ENCODE results near the gene SNRPD3.
A peak's percentile ranks its signal among the peaks of the same experiment; 100 is the strongest.
"Not testable (repeated sequence)": the region's sequence is repeated elsewhere in the genome, so short reads cannot be mapped to it uniquely, and the experiment has no call there.

Gene SNRPD3

DNA sequence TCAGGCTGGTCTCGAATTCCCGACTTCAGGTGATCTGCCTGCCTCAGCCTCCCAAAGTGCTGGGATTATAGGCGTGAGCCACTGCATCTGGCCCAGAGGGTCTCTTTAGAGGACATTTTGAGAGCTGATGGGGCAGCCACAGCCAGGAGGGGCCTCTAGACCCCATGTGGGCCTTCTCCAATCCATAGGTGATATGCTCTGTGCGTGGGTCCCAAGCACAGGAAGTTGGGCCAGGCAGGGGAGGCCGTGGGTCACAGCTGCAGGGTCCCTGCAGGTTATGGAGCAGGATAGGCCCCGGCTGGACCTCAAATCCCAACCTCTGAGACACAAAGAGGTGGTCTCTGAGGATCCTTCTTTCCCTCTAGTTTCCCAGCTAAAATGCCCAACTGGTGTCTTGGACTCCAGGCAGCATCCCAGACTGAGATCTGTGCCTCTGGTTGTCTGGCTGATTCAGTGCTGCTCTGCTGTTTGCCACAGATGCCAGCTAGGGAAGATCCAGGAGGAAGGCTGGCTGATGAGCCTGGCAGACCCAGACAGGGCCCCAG is 35.6 kb downstream of the SNRPD3 start:
- no peak for DNase-seq

DNA sequence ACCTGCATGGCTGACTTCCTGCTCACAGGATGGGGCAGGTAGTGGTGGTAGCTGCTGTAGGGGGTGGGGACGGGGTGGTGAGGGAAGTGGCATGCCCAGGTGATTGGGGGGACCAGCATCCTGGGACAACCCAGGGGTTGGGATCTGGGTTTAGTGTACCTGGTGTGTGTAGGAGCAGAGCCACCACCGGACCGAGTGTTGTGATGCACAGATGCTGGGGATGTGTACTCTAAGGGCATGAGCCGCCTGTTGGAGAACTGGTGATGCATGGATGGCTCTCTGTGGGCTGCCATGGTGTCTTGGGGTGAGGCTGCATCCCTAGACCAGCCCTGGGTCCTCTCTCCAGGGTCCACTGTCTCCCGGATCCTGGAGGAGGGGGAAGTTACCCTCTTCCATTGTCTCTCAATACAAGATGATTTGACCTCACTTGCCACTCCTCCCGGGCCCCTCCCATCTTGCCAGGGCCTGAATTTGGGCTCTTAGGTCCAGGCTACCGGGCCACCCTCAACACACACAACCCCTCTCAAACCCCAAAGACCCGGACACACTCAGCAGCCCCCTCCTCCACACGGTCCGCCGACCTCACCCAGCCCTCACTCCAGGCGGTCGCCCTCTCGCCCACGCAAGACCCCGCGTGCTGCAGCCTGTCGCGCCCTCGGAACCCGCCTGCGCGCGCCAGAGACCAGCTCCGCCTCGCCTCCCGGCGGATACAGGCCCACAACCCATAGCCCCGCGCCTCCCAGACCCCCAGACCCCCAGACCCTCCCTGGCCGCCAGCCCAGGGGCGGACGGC is 36.5 kb downstream of the SNRPD3 start:
- DNase-seq: peak in 6 of 56 donors; percentile 22 to 60 (median 44)

DNA sequence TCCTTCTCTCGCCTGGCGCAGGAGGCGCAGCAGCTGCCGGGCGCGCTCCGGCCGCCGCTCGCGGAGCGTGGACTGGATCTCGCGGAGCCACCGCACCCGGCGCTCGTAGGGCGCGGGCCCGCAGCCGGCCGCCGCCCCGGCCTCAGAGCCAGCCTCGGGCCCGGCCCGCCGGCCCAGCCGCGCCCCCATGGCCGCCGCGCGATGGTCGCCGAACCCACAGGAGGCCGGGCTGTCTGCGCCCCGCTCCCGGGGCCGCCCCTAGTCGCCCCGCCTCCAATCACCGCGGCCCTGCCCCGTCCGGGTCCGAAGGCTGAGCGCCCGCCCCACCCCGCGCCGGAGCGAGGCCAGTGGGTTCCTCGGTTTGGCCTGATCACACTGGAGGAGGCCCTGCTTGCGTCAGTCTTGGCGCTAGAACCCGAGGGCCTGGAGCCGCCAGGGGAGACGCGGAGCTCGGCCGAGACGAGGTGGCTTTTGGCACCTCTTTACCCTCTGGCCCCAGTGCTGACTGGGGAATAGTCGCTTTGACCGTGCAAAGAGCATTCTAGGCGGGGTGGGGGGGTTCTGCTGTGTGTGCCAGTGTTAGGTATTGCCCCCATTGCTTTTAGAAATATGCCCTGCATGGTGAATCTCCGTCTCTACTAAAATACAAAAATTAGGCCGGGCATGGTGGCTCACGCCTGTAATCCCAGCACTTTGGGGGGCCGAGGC is 37.2 kb downstream of the SNRPD3 start, which contains the start of gene LRRC75B:
TSS of gene LRRC75B (minus strand) at position 223 of the 708 bp plus-strand sequence. CDS start at position 189, 34 bp downstream.
- DNase-seq: peak in 49 of 56 donors; percentile 19 to 85 (median 57)

DNA sequence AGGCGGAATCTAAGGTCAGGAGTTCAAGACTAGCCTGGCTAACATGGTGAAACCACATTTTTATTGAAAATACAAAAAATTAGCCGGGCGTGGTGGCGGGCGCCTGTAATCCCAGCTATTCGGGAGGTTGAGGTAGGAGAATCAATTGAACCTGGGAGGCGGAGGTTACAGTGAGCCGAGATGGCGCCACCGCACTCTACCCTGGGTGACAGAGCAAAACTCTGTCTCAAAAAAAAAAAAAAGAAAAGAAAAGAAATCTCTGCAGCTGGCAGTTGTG is 37.7 kb downstream of the SNRPD3 start:
- not testable (repeated sequence) for DNase-seq

DNA sequence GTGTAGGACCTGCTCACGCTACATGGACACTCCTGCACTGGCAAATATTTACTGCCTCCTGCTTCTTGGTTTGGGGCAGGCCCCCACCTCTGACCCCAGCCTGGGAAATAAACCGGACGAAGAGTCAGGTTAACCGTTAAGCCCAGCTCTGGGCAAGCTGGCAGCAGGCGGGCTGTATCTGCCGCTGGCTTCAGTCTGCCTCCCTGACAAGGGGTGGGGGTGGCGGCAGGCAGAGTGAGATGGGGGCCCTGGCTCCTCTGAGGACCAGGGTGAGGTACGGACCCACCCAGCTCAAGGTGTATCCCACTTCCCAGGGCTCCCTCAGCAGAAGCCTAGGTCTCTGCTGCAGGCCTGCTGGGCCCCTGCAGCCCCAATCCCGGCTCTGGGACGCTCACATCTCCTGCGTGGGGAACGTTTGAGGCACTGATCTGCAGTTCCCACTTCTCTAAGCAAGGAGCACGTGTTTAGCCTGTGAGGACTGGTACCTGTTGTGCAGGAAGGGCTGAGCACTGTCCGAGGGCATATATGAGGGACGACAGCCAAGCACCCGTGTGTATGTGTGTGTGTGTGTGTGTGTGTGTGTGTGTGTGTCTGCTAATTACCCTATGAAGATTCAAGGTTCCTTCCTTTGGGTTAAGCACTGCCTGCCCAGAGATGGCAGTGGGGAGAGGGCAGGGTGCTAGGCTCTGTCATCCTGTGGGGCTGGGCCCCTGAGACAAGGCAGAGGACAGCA is 38.2 kb downstream of the SNRPD3 start:
- no peak for DNase-seq

DNA sequence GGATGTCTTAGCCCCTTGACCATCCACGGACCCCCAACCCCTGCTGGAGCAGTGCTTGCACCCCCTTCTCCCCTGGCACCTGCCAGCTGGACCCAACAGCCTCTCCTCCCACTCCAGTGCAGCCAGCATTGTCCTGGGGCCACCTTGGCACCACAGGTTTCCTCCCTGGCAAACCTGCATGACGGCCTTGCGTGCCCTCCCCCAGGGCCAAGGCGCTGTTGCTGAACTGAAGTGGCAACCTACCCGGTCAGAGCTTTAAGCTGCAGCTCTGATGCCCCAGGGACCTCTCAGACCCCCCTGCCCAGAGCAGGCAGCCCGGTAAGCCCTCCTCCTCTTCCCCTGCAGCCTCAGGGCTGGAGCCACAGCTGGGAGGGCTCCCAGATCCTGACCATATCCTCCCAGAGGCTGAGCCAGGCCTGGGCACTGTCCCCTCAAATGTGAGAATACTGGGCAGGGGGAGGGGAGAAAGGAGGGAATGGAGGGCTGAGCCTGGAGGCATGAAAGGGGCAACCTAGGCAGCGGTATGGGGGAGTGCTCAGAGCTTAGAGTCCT is 38.8 kb downstream of the SNRPD3 start:
- no peak for DNase-seq

DNA sequence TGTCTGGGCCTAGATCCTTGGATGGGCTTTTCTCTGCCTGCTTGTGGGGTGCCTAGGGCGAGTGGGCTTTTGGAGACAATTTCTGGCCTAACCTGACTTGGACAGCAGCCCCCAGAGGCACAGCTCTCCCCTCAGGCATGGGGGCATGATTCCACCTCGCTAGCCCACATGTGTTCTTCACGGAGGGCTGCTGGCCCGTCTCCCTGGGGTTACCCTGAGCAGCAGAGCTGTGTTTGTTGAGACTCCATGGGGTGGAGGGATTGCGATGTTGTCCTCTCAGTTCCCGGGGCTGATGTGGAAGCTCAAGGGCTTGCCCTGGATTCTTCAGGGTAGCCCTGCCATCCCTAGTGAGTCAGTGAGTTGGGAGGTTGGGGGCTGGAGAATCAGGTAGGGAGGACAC is 39.4 kb downstream of the SNRPD3 start:
- DNase-seq: no peak

DNA sequence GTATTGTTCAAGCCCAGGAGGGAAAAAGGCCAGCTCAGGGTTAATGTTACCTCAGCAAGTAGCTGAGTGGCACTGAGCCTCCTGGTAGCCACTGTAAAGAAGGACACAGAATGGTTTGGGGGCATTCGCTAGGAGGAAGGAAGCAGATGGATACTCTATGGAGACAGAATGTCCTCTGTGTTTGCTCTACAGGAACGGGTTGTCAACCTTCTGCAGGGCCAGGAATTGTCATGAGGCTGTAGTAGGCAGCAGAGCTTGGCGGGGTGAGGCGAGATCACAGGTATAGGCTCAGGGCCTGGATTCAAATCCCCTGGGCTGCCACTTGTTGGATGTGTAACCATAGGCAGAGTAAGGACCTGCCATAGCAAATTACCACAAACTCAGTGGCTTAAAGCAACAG is 40.1 kb downstream of the SNRPD3 start:
- DNase-seq: no peak

DNA sequence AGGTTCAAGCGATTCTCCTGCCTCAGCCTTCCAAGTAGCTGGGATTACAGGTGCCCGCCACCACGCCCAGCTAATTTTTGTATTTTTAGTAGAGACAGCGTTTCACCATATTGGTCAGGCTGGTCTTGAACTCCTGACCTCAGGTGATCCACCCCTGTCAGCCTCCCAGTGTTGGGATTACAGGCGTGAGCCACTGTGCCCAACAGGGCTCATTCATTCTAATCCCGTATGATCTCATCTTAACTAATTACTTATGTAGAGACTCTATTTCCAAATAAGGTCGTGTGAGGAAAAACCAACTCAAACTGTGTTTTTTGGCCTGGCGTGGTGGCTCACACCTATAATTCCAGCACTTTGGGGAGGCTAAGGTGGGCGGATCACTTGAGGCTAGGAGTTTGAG is 41.3 kb downstream of the SNRPD3 start:
- not testable (repeated sequence) for DNase-seq

DNA sequence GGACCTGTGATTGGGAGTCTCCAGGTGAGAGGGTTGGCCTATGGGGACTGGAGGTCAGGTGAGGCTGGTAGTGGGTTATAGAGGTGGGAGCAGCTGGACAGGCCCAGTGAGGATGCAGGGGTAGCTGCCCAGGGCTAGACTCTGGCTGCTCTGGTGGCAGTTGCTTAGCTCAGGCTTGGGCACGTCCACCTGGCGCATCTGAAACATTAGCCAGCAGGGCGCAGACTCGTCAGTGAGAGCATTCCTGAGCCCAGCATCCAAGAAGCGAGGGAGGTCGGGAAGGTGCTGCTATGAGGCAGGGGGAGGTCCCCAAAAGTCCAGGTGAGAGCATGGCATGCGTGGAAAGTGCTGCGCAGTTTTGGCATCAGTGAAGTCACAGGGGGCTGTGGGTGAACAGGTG is 43.7 kb downstream of the SNRPD3 start:
- DNase-seq: no peak

DNA sequence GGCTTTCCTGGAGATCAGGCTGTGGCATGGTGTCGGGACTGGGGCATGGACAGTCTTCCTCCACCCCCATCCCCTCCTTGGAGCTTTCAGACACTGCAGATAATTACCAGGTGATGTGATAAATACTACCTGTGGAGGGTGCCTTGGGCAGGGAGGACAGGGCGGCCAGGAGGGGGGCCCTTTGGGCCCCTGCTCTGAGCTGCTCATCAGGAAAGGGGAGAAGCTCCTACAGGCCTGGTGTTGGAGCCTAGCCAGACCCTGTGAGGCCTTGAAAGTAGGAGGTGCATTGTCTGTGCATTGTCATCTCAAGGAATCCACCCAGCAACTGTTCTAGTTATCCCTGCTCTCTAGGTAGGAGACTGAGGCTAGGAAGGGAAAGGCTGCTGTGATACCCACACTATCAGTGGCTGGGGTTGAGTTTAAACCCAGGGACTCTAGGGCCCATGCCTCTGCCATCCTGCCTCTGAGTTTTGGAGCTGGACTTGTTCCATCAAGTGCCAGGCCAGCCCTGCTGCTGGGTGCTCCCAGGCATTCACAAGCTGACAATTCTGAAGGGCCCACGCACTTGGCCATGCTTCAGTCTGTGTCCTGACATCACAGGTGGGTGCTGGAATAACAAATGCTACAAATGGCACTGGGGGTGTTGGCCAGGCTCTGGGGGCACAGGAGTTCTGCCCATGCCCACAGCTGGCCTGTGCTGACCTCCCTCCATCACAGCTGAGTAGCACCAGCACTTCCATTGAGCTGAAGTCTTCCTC is 44.3 kb downstream of the SNRPD3 start:
- not testable (repeated sequence) for DNase-seq

DNA sequence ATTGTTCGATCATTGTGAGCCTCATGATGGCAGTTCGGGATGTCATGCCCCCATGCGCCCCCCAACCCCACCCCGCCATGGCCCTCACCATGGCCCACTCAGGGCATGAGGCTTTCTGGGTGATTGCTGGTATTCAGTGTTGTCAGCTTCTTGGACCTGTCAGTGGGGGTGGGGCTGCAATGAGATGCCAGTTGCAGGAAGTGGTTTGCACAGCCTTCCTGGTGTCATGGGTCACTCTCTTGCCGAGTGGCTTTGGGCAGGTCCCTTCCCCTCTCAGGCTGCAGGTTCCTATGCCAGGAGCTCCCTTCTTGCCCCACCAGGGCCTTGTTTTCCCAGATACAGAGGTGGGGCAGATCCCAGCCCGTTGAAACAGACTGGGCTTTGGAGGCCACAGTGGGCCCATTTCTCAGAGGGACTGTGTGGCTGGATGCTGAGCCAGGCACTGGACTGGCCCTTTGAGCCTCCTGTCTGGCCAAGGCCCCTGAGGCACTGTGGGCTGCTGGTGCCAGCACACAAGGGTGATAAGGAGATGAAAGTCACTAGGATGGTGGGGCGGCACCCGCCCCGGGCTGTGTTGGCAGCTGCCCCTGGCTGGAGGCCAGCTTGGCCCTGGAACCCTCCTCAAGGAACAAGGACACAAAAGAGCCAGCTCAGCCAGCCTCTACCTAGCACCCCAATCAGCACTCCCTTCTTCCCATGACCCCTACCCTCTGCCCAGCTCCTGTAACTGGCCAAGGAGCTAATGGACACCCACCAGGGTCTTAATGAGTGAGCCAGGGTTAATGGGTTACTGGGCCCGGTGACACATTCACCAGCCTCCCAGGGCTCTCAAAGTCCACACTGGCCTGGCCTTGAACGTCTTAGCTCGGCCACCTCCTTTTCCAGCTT is 45.7 kb downstream of the SNRPD3 start:
- peak in 1 of 56 donors; percentile 22 for DNase-seq

DNA sequence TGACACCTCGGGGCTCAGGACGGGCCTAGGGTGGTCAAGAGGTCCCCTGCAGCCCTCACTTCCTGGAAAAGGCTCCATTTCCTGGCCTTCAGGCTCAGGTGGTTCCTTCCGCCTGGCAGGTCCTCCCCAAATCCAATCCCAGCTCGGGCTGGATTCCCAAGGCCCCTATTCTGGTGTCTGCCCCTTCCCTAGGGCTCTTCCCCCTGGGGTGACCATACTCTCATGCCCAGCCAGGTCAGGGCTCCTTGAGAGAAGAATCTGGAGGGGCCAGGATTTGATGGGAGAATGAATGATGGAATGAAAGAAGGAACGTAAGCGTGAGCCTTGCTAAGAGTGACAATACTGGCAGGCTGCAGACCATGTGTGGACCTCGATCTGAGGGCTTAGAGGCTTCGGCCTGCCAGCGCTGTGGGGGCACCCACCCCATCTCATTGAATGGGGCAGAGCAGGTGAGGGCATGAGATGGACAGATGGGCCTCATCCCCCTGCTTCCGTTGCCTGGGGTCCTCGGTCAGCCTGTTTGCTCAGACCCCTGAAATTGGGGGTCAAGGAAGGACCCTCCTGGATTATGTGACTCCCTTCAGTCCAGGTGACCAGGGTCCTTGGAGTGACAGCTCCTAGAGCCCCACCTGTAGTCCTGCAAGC is 46.4 kb downstream of the SNRPD3 start:
- DNase-seq: not testable (repeated sequence)

DNA sequence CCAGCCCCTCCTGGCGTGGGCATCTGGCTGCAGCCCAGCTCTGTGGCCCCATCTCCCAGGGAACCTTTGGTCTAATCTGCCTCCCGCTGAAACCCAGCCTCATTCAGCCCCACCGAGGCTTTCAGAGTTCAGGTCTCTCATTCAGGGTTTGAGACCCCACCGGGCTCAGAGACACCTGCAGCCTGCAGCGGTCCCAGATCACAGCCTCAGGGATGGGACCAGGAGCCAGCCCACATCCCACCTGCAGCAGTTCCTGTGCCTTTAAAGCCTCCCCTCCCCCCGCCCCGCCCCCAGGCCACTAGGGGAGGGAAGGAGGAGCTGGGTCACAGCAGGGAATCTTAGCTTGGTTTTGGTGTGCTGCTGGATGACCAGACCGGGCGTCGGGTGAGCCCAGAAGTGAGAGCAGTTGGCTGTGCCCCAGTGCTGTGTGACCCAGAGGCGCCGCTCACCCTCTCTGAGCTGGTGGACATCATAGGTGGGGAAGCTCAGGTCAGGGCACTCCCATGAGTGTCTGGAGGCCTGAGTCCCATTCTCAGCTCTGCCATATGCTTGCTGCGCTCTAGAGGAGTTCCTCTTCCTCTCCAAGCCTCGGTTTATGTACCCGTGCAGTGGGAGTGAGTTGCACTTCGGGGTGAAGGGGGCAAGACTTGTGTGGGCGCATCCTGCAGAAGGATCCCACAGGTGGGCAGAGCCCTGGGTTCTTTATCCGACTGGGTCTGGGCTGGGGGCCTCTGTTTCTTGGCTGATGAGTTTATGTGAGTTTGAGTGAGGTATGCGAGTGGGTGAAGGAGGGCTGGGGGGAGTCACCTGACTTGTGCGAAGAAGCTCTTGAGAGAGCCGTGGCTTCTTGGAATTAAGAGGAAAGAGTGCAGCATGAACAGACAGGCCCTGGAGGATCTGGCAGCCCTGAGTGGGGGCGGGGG is 47.3 kb downstream of the SNRPD3 start, which contains the start of gene GGT1:
TSS of gene GGT1 (plus strand) at position 347 of the 923 bp plus-strand sequence. CDS start 7,889 bp downstream, outside the sequence.
- DNase-seq: not testable (repeated sequence)

DNA sequence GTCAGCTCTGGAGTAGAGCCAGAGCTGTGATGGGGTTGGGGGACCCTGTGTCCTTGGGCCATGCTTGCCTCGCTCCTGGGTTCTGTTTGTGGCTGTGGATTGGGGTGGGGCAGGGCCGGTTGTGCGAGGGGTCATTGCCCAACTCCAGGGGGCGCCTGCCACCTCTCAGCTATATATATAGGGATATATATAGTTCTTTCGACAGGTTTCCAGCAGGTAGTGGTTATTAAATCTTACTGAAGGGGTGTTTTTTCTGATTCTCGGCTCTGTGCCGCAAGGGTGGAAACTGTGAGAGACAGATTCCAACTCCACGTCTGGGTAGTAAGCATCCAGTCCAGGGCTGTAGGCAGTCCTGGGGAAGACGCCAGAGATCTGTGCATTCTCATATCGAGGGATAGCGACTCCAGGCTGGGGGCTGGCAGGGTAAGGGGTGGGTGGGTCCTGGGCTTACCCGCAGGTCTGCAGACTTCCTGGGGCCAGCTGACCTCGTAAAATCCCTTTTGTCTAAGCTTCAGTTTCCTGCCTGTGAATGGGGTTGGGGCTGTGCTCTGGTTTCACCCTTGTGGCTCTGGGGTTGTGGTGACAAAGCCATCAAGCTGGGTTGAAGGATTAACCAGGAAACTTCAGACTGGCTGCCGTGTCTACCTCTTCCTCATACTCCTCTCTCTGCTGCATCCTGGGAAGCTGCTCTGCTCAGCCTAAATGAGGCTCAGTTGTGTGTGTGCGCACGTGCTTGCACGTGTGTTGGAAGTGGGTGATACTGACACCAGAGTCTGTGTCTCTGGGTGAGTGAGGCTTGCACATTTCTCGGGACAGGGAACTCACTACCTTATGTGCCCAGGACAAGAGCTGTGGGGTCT is 48.2 kb downstream of the SNRPD3 start:
- DNase-seq: not testable (repeated sequence)

DNA sequence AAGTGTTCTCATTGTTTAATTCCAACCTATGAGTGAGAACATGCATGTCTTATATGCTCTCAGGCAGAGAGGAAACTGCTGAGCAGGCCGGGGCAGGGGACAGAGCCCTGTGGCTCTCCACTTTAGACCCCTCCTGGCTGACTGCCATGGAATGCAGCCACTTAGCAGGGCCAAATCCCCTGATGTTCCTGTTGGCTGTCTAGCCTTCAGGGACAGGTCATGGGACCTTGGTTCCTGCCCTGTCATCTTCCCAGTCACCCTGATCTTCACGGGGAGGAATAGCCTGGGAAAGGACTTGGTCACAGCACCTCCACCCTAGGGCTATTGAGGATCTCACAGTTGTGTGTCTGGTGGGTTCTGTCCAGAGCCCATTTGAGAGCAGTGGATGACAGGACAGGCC is 50.5 kb downstream of the SNRPD3 start:
- DNase-seq: not testable (repeated sequence)

Measured in nucleus accumbens (tissue), 56 donors.